RWPE1 (cell line): ENCODE results near the gene KRT14.
"Not testable (repeated sequence)": the region's sequence is repeated elsewhere in the genome, so short reads cannot be mapped to it uniquely, and the experiment has no call there.

Experiments used
- CTCF ChIA-PET: fragments of 350-600 bp; sonication (Branson Sonifier 250); formaldehyde crosslinking; extraction: SDS; loops from one replicate; lab custom pipeline; 2021; lab: Yijun Ruan, JAX
- POLR2A ChIA-PET: fragments of 400-600 bp; formaldehyde crosslinking; extraction: SDS; loops from one replicate; lab custom pipeline; 2020; ENCODE audit warnings: antibody characterized with exemption; ENCODE audit not compliant: low non-redundant PET; lab: Yijun Ruan, JAX
- DNase-seq: peaks from one replicate; pipeline ENCODE4 v3.0.0; 2012; ENCODE audit warnings: low spot score
- H3K27ac ChIP-seq: fragments of 450-650 bp; 2 replicates; pipeline ENCODE4 v1.5.1; 2017
- TF ChIP-seq, protein P1 (sequence below): fragments of 450-650 bp; conservative IDR thresholded peaks from 2 replicates; pipeline ENCODE4 v1.5.1; 2017; ENCODE audit warnings: low read depth, mild to moderate bottlenecking

Gene KRT14

DNA sequence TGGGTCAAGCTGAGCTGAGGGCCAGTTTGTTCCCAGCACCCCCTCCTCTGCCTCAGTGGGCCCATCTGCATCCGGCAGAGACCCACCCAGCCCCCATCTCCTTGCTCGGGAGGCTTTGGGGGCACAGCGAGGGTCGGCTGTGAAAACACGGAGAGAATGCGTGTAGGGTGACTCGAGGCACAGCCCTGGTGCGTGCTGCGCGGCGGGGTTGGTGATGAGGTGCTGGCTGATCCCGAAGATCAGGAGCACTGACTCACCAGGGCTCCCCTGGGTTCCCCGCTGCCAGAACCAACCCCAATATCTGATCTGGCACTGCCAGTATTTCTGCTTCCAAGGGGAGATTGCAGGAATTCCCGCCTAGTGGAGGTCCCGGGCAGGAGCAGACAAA is 45.2 kb upstream of the KRT14 start:
- peak overlapping the region; percentile 32 for H3K27ac ChIP-seq
- TF ChIP-seq, protein P1, sequence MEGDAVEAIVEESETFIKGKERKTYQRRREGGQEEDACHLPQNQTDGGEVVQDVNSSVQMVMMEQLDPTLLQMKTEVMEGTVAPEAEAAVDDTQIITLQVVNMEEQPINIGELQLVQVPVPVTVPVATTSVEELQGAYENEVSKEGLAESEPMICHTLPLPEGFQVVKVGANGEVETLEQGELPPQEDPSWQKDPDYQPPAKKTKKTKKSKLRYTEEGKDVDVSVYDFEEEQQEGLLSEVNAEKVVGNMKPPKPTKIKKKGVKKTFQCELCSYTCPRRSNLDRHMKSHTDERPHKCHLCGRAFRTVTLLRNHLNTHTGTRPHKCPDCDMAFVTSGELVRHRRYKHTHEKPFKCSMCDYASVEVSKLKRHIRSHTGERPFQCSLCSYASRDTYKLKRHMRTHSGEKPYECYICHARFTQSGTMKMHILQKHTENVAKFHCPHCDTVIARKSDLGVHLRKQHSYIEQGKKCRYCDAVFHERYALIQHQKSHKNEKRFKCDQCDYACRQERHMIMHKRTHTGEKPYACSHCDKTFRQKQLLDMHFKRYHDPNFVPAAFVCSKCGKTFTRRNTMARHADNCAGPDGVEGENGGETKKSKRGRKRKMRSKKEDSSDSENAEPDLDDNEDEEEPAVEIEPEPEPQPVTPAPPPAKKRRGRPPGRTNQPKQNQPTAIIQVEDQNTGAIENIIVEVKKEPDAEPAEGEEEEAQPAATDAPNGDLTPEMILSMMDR = no peak
- ChIA-PET CTCF (no interaction called here), POLR2A (no interaction called here)
- DNase-seq = no peak

- no peak for DNase-seq
- TF ChIP-seq, protein P1 = no peak
- POLR2A ChIA-PET = interaction anchor here (0.6 kb wide), 1 partner anchor 58 kb away, joined by 3 read pairs; the partner anchor contains the start of gene EIF1
- peak overlapping the region; percentile 32 for H3K27ac ChIP-seq
- CTCF ChIA-PET = interaction anchor here (1.0 kb wide), 1 partner anchor 12 kb away, joined by 3 read pairs; no protein-coding TSS in a partner anchor
Observed at GRCh38 chr17:41631025-41631897, 44.6 kb upstream of the KRT14 start.

DNA sequence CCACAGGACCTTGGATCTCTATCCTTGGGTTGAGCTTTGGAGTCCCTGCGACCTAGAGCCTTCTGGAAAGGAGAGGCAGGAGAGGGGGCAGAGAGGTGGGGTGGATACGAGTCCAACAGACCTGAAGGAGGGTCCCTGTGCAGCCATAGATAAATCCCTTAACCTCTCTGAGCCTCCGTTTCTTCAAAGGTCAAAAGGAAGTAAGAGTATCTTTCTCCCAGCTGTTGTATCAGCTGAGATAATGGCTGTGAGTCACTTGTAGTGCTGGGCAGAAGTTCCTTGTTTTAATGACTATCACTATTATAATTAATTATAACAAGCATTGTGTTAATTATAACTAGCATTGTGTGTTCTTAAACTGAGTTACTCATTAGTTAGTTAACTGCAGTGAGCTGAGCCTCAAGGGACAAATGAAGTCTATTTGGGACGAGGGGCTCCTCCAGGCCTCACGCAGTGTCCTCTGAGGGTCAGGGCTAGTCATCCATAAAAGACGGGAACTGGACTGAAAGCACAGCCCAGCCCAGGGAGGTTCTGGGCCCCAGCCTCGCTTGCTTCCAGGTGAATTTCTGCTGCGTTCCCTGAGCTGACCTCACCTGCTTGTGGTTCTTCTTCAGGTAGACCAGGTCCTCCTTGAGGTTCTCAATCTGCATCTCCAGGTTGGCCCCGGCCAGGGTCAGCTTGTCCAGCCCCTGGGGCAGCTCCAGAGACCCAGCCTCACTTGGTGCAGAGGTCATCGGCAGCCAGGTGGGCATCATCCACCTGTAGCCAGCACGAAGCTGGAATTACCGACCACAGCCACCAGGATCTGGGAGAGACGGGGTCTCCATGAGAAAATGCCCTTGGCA is 43.4 kb upstream of the KRT14 start:
- DNase-seq = no peak
- ChIA-PET POLR2A (interaction anchor here (0.6 kb wide), 1 partner anchor 59 kb away, joined by 3 read pairs; the partner anchor contains the start of gene EIF1), CTCF (interaction anchor here (0.7 to 1.0 kb wide), 2 partner anchors 14 to 33 kb away, joined by 3 read pairs; no protein-coding TSS in a partner anchor)
- TF ChIP-seq, protein P1 = no peak
- peak overlapping the region; percentile 100; the same call in 1 of the 2 replicates for H3K27ac ChIP-seq

GRCh38 chr17:41629316-41629715 is 42.6 kb upstream of the KRT14 start:
- no peak for DNase-seq
- CTCF ChIA-PET = interaction anchor here (0.5 to 1.0 kb wide), 2 partner anchors 12 to 19 kb away, joined by 3 to 4 read pairs; no protein-coding TSS in a partner anchor
- POLR2A ChIA-PET = no interaction called here
- peak overlapping the region; percentile 100 for H3K27ac ChIP-seq
- TF ChIP-seq, protein P1 = no peak

DNA sequence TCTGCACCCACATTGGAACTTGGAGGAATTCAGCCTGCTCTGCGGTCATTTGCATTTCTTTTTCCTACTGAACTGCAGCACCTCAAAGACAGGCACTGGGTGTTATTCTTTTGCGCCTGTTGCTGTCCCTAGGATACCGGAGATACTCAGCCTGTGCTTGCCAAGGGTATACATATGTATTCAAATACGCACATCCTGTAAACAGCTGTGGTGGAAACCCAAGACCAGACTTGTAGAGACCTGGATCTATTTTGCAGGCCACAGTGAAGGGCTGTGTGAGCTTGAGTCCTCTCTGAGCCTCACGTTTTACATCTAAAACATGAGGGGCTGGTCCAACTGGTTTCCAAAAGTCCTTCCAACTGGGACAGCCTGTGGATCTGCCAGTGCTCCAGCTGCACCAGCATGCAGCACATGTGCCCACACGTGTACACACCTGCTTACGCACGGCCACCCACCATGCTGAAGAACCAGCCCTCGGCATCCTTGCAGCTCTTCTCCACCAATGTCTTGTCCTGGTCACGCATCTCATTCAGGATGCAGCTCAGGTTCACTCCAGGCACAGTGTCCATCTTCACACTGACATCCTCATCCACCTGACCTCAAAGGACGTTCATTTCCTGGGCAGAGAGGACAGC is 42.0 kb upstream of the KRT14 start:
- POLR2A ChIA-PET, DNase-seq: not testable (repeated sequence)
- CTCF ChIA-PET = interaction anchor here (1.0 kb wide), 1 partner anchor 20 kb away, joined by 4 read pairs; no protein-coding TSS in a partner anchor
- H3K27ac ChIP-seq = peak overlapping the region; percentile 100

DNA sequence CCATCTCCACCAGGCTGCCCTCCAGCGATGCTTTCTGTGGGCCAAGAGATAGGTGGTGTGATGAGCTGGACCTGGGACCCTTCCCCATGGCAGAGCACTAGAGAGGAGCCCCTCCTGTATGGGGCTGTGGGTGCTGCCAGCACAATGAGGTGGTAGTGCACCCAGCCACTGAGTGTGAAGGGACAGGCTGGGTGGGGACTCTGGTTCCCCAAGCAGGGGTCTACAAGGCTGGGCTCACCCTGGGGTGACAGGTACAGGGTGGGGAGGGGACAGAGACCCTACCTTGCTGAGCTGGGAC is 41.3 kb upstream of the KRT14 start:
- DNase-seq, POLR2A ChIA-PET, CTCF ChIA-PET: not testable (repeated sequence)
- peak overlapping the region; percentile 100 for H3K27ac ChIP-seq
